Upper lobe of left lung (tissue), 4 donors: ENCODE data around the gene C1QTNF9.
"Not testable (repeated sequence)": the region's sequence is repeated elsewhere in the genome, so short reads cannot be mapped to it uniquely, and the experiment has no call there.

ENCODE experiments used
- CTCF ChIP-seq, 6 experiments: fragments of 450-650 bp in 4 of 6; fragments of 200-600 bp in 2 of 6; sonication (generic) in 2 of 6; IDR thresholded peaks; one replicate each; pipeline ENCODE4 v1.5.1; 2016 to 2019; ENCODE audit warnings: antibody characterized with exemption in 6 of 6
- POLR2A ChIP-seq, 4 donors: fragments of 450-650 bp; IDR thresholded peaks; one replicate each; pipeline ENCODE4 v1.5.1; 2016 to 2017; ENCODE audit warnings: antibody characterized with exemption in 4 of 4, mild to moderate bottlenecking in 2 of 4
- POLR2AphosphoS5 ChIP-seq, 2 donors: sonication (generic); formaldehyde crosslinking; IDR thresholded peaks; one replicate each; pipeline ENCODE4 v1.5.1; 2017; ENCODE audit warnings: antibody characterized with exemption in 2 of 2

- not testable (repeated sequence) for TF ChIP-seq CTCF, POLR2AphosphoS5, POLR2A (IDR thresholded peaks at IDR 0.05)
These were observed 13.1 kb downstream of the C1QTNF9 start for GRCh38 chr13:24322470-24322869.
